Measurements from ENCODE around the gene TMEM132C. TPM values are rescaled to one million over a fixed set of nuclear protein-coding genes. Genes with fewer than 3 reads are reported as not detected.

Gene TMEM132C
- total RNA-seq, 2 donors from 2014 or later: 0.46 to 5.3 TPM

DNA sequence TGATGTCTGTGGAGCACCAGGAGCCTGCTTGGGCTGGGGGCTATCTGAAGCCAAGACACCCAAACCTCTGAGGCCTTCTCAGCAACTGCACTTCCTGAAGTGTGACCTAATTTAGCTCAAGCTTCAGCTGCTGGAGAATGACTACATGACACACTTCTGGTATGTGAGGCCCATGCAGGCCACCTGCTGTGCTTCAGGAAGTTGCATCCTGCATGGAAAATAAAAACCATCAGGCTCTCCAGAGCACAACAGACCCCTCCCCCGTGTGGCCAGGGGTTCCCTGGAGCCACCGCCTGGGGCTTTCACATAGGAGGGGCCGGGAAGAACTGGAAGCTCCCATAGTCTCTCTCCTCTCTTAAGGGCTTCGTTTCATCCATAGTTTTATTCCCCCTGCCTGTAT, 339.1 kb downstream of the TMEM132C start:
- TF ChIP-seq, protein P1, sequence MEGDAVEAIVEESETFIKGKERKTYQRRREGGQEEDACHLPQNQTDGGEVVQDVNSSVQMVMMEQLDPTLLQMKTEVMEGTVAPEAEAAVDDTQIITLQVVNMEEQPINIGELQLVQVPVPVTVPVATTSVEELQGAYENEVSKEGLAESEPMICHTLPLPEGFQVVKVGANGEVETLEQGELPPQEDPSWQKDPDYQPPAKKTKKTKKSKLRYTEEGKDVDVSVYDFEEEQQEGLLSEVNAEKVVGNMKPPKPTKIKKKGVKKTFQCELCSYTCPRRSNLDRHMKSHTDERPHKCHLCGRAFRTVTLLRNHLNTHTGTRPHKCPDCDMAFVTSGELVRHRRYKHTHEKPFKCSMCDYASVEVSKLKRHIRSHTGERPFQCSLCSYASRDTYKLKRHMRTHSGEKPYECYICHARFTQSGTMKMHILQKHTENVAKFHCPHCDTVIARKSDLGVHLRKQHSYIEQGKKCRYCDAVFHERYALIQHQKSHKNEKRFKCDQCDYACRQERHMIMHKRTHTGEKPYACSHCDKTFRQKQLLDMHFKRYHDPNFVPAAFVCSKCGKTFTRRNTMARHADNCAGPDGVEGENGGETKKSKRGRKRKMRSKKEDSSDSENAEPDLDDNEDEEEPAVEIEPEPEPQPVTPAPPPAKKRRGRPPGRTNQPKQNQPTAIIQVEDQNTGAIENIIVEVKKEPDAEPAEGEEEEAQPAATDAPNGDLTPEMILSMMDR (IDR thresholded peaks at IDR 0.05): no peak
- TF ChIP-seq POLR2A (IDR thresholded peaks at IDR 0.05) (no peak), POLR2AphosphoS5 (IDR thresholded peaks at IDR 0.05) (no peak)
- intact Hi-C loops (cut with DNase I): no loop called here

DNA sequence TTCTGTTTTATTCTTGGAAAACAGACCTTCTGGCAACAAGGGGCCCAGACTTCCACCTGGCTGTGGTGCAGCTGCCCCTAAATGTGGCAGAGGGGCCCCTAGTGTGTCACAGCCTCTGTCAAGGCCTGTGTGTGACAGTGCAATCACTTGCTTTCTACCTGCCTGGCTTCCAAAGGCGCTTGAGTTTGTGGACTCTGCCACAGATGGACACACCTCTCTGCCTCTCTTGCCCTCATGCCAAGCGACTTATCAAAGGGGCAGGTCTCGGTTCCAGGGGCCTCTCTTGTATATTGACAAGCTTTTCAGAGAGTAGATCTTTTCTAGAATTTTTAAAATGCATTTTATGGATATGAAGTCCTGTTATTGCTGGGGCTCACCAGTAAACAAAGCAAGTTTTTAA, 339.6 kb downstream of the TMEM132C start:
- no peak for DNase-seq (ENCODE audit: low spot score)
- TF ChIP-seq POLR2AphosphoS5 (IDR thresholded peaks at IDR 0.05): no peak
- TF ChIP-seq, protein P1 (IDR thresholded peaks at IDR 0.05): no peak
- no peak for TF ChIP-seq POLR2A (IDR thresholded peaks at IDR 0.05)
- intact Hi-C loops (cut with DNase I): no loop called here
- H3K4me1 ChIP-seq (replicated peaks): no peaks in the 10 kb centered on the region
- WGBS: 78% methylated on average over 3 of the region's 3 CpGs
- no peak overlapping the region for H3K4me3 ChIP-seq
- no peak overlapping the region for H3K27ac ChIP-seq
- H3K27me3 ChIP-seq (replicated peaks; ENCODE audit: insufficient read depth): no peaks in the 10 kb centered on the region
- no peaks in the 10 kb centered on the region for H3K36me3 ChIP-seq
- H3K9me3 ChIP-seq: no peaks in the 10 kb centered on the region

More for the DNA sequence above, 339.1 kb downstream of the TMEM132C start:
- no peak for DNase-seq (ENCODE audit: low spot score)
- Histone ChIP-seq H3K27ac (no peak overlapping the region), H3K27me3 (replicated peaks; ENCODE audit: insufficient read depth) (no peaks in the 10 kb centered on the region), H3K4me3 (no peak overlapping the region), H3K36me3 (no peaks in the 10 kb centered on the region), H3K9me3 (no peaks in the 10 kb centered on the region), H3K4me1 (replicated peaks) (no peaks in the 10 kb centered on the region)
- WGBS: 65% methylated on average over 4 of the region's 4 CpGs

DNA sequence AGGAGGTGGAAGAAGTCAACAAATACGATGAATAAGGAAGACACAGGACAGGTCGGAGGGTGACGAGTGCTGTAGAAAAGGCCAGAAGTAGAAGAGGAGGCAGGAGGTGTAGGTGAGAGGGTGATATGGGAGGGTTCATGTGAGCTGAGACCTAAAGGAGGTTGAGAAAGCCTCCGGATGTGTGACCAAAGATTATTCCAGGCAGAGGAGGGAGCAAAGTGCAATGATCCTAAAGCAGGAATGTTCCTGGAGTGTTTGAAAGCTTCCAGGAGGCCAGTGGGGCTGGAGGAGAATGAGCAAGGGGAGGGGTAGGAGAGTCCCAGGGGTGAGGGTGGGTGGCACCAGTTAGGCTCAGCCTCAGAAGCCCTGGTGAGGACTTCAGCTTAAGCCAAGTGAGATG, 340.0 kb downstream of the TMEM132C start:
- H3K27me3 ChIP-seq (replicated peaks; ENCODE audit: insufficient read depth): peaks cover 2% of the 10 kb centered on the region
- H3K9me3 ChIP-seq: no peaks in the 10 kb centered on the region
- no peak overlapping the region for H3K4me3 ChIP-seq
- DNase-seq (ENCODE audit: low spot score): no peak
- intact Hi-C loops (cut with DNase I): no loop called here
- no peaks in the 10 kb centered on the region for H3K4me1 ChIP-seq (replicated peaks)
- no peak overlapping the region for H3K27ac ChIP-seq
- TF ChIP-seq, protein P1 (IDR thresholded peaks at IDR 0.05): no peak
- no peak for TF ChIP-seq POLR2A (IDR thresholded peaks at IDR 0.05)
- TF ChIP-seq POLR2AphosphoS5 (IDR thresholded peaks at IDR 0.05): no peak
- H3K36me3 ChIP-seq: no peaks in the 10 kb centered on the region
- 83% methylated on average over 4 of the region's 4 CpGs for WGBS

DNA sequence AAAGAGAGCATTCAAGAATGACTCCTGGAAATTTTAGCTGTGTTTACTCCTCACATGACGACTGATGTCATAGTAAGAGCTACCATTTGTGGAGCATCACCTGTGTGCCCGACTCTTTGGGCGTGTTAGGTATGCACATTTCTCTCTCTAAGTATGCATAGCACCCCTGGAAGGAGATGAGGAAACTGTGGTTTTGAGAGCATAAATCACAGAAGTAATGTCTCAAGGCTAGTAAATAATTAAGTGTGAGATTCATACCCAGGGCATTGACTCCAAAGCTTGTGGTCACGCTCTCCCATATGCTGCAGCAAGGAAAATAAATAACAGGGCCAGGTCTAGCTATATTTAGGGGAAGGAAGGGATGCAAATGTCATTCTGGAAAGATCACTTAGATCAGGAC, 340.7 kb downstream of the TMEM132C start:
- no peak for DNase-seq (ENCODE audit: low spot score)
- 75% methylated on average over 4 of the region's 4 CpGs for WGBS
- H3K27ac ChIP-seq: no peak overlapping the region
- no peaks in the 10 kb centered on the region for H3K36me3 ChIP-seq
- no peaks in the 10 kb centered on the region for H3K9me3 ChIP-seq
- H3K4me1 ChIP-seq (replicated peaks): no peaks in the 10 kb centered on the region
- peaks cover 2% of the 10 kb centered on the region for H3K27me3 ChIP-seq (replicated peaks; ENCODE audit: insufficient read depth)
- intact Hi-C loops (cut with DNase I): no loop called here
- no peak overlapping the region for H3K4me3 ChIP-seq
- TF ChIP-seq POLR2A (IDR thresholded peaks at IDR 0.05) (no peak), POLR2AphosphoS5 (IDR thresholded peaks at IDR 0.05) (no peak)
- TF ChIP-seq, protein P1 (IDR thresholded peaks at IDR 0.05): no peak

DNA sequence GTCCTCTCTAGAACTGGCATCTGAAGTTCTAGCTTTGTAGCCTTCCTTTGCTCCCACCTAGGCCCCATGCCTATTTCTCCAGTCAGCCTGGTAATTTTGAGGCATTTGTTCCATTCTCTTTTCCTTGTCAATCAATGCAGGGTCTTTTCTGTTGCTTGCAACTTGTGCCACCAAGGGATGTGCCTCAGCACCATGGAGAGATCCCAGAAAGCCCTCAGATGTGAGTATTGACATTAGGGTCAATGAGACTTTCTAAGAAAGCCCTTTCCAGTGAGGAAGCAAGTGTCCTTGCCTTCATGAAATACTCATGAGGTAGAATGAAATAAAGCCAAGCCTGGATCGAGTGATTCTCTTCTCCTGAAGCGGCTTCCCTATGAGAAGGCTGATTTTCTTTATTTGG, 342.9 kb downstream of the TMEM132C start:
- no peak for TF ChIP-seq POLR2A (IDR thresholded peaks at IDR 0.05)
- no peak overlapping the region for H3K27ac ChIP-seq
- no peaks in the 10 kb centered on the region for H3K36me3 ChIP-seq
- intact Hi-C loops (cut with DNase I): no loop called here
- no peaks in the 10 kb centered on the region for H3K4me1 ChIP-seq (replicated peaks)
- no peaks in the 10 kb centered on the region for H3K9me3 ChIP-seq
- H3K4me3 ChIP-seq: no peak overlapping the region
- 78% methylated on average over 2 of the region's 2 CpGs for WGBS
- no peak for DNase-seq (ENCODE audit: low spot score)
- peaks cover 2% of the 10 kb centered on the region for H3K27me3 ChIP-seq (replicated peaks; ENCODE audit: insufficient read depth)
